ENCODE results near the gene STT3B.

The STT3B gene

GRCh38 chr3:31652296-31652695, 119.6 kb downstream of the STT3B start:
- H3K36me3 ChIP-seq (ENCODE audit: control insufficient read depth in 1 of 2, insufficient read depth in 2 of 2, low read length in 2 of 2): peaks cover 0 to 13% of the 10 kb centered on the region in 2 donors
- no peak overlapping the region for H3K27ac ChIP-seq (ENCODE audit: low read length)
- no peaks in the 10 kb centered on the region for H3K4me1 ChIP-seq (ENCODE audit: control insufficient read depth in 1 of 2, insufficient read depth in 2 of 2, low read length in 2 of 2)
- peak overlapping the region in 1 of 2 donors; percentile 7 for H3K4me3 ChIP-seq (ENCODE audit: low read depth in 1 of 2, low read length in 2 of 2)
- peaks cover 20 to 59% of the 10 kb centered on the region in 2 donors for H3K9me3 ChIP-seq (ENCODE audit: control insufficient read depth in 1 of 2, low read length in 2 of 2)
- H3K27me3 ChIP-seq (ENCODE audit: low read depth, low read length): no peaks in the 10 kb centered on the region

DNA sequence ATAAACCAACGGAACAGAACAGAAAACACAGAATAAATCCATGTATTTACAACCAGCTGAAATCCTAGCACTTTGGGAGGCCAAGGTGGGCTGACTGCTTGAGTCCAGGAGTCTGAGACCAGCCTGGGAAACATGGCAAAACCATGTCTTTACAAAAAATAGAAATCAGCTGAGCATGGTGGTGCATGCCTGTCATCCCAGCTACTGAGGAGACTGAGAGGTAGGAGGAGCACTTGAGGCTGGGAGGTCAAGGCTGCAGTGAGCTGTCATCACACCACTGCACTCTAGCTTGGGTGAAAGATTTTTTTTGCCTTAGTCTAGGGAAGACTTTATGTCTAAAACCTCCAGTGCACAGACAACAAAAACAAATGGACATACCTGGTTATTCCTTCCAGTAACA, 120.7 kb downstream of the STT3B start:
- Histone ChIP-seq H3K27ac (ENCODE audit: low read length) (no peak overlapping the region), H3K4me1 (ENCODE audit: control insufficient read depth in 1 of 2, insufficient read depth in 2 of 2, low read length in 2 of 2) (no peaks in the 10 kb centered on the region), H3K9me3 (ENCODE audit: control insufficient read depth in 1 of 2, low read length in 2 of 2) (peaks cover 20 to 64% of the 10 kb centered on the region in 2 donors), H3K36me3 (ENCODE audit: control insufficient read depth in 1 of 2, insufficient read depth in 2 of 2, low read length in 2 of 2) (peaks cover 0 to 1% of the 10 kb centered on the region in 2 donors), H3K4me3 (ENCODE audit: low read depth in 1 of 2, low read length in 2 of 2) (peak overlapping the region in 1 of 2 donors; percentile 25), H3K27me3 (ENCODE audit: low read depth, low read length) (no peaks in the 10 kb centered on the region)

- no peaks in the 10 kb centered on the region for H3K4me1 ChIP-seq (ENCODE audit: control insufficient read depth in 1 of 2, insufficient read depth in 2 of 2, low read length in 2 of 2)
- H3K36me3 ChIP-seq (ENCODE audit: control insufficient read depth in 1 of 2, insufficient read depth in 2 of 2, low read length in 2 of 2): peaks cover 0 to 5% of the 10 kb centered on the region in 2 donors
- peaks cover 14 to 59% of the 10 kb centered on the region in 2 donors for H3K9me3 ChIP-seq (ENCODE audit: control insufficient read depth in 1 of 2, low read length in 2 of 2)
- H3K4me3 ChIP-seq (ENCODE audit: low read depth in 1 of 2, low read length in 2 of 2): peak overlapping the region in 1 of 2 donors; percentile 9
- H3K27ac ChIP-seq (ENCODE audit: low read length): no peak overlapping the region
- H3K27me3 ChIP-seq (ENCODE audit: low read depth, low read length): no peaks in the 10 kb centered on the region
These were observed 122.3 kb downstream of the STT3B start for GRCh38 chr3:31654998-31655397.

DNA sequence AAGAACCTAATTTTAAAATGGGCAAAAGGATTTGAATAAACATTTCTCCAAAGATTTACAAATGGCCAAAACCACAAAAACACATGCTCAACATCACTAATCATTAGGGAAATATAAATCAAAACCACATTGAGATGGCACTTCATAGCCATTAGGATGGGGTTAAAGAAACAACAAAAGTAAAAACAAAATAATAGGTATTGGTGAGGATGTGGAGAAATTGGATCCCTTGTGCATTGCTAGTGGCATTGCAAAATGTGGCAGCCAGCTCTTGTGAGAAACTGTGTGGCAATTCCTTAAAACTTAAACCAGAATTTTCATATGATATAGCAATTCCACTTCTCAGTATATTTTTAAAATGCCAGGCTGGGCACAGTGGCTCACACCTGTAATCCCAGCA, 126.5 kb downstream of the STT3B start:
- Histone ChIP-seq H3K4me1 (ENCODE audit: control insufficient read depth in 1 of 2, insufficient read depth in 2 of 2, low read length in 2 of 2) (no peaks in the 10 kb centered on the region), H3K9me3 (ENCODE audit: control insufficient read depth in 1 of 2, low read length in 2 of 2) (peaks cover 14 to 31% of the 10 kb centered on the region in 2 donors), H3K27me3 (ENCODE audit: low read depth, low read length) (no peaks in the 10 kb centered on the region), H3K36me3 (ENCODE audit: control insufficient read depth in 1 of 2, insufficient read depth in 2 of 2, low read length in 2 of 2) (peaks cover 0 to 8% of the 10 kb centered on the region in 2 donors), H3K27ac (ENCODE audit: low read length) (no peak overlapping the region), H3K4me3 (ENCODE audit: low read depth in 1 of 2, low read length in 2 of 2) (no peak overlapping the region)

- Histone ChIP-seq H3K9me3 (ENCODE audit: control insufficient read depth in 1 of 2, low read length in 2 of 2) (peaks cover 0 to 11% of the 10 kb centered on the region in 2 donors), H3K27ac (ENCODE audit: low read length) (no peak overlapping the region), H3K27me3 (ENCODE audit: low read depth, low read length) (no peaks in the 10 kb centered on the region)
These were observed 128.6 kb downstream of the STT3B start for GRCh38 chr3:31661286-31661685.

DNA sequence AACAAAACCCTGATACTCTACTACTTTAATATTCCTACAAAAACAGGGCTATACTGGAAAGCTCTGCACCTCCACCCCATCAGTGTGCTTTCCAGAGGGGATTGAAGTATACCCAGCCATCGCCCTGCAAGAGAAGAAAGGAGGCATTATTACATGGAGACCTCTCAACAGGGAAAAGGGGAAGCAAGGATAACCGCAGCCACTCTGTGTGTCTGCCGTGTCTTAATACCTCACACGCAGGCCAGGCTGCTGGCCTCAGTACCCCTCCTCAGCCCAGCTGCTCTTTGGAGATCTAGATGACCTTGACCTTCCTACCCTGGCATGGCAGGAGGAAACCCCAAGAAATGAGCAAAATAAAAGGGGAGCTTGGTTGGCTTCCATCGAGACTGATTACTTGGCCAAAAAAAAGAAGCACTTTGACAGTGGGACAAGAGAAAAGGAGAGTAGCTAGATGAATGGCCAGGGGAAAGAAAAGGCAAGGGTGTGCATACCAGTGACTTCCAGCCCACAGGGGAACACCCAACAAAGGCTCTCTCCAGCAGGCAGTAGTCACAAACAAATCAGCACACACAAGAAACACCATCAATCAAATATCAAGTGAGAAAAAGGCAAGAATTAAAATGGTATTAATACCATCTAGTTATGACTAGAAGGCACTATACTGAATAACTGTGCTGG, 129.4 kb downstream of the STT3B start:
- H3K9me3 ChIP-seq (ENCODE audit: control insufficient read depth in 1 of 2, low read length in 2 of 2): peaks cover 0 to 7% of the 10 kb centered on the region in 2 donors
- H3K36me3 ChIP-seq (ENCODE audit: control insufficient read depth in 1 of 2, insufficient read depth in 2 of 2, low read length in 2 of 2): peaks cover 0 to 8% of the 10 kb centered on the region in 2 donors
- H3K4me3 ChIP-seq (ENCODE audit: low read depth in 1 of 2, low read length in 2 of 2): no peak overlapping the region
- no peaks in the 10 kb centered on the region for H3K27me3 ChIP-seq (ENCODE audit: low read depth, low read length)
- no peaks in the 10 kb centered on the region for H3K4me1 ChIP-seq (ENCODE audit: control insufficient read depth in 1 of 2, insufficient read depth in 2 of 2, low read length in 2 of 2)
- no peak overlapping the region for H3K27ac ChIP-seq (ENCODE audit: low read length)

More at GRCh38 chr3:31661286-31661685, 128.6 kb downstream of the STT3B start:
- H3K4me3 ChIP-seq (ENCODE audit: low read depth in 1 of 2, low read length in 2 of 2): no peak overlapping the region
- no peaks in the 10 kb centered on the region for H3K4me1 ChIP-seq (ENCODE audit: control insufficient read depth in 1 of 2, insufficient read depth in 2 of 2, low read length in 2 of 2)
- peaks cover 0 to 8% of the 10 kb centered on the region in 2 donors for H3K36me3 ChIP-seq (ENCODE audit: control insufficient read depth in 1 of 2, insufficient read depth in 2 of 2, low read length in 2 of 2)

DNA sequence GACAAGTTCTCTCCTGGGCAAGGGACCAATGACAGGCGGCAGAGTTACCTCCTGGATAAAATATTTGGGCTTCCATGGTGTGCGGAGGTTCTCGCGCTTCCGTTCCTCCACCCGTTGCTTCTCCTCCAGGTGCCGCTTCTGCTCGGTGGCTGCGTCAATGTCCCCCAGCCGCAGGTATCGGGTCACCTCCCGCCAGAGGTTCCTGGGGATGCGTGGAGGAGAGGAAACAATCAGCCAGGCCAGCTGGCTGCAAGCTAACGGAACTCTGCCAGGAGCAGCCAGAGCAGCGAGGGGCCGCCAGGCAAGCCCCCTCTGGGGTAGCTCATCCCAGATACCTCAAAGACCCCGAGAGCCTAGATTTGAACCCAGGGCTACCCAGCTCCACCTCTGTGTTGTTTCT, 131.3 kb downstream of the STT3B start:
- Histone ChIP-seq H3K27me3 (ENCODE audit: low read depth, low read length) (no peaks in the 10 kb centered on the region), H3K36me3 (ENCODE audit: control insufficient read depth in 1 of 2, insufficient read depth in 2 of 2, low read length in 2 of 2) (peaks cover 0 to 8% of the 10 kb centered on the region in 2 donors), H3K9me3 (ENCODE audit: control insufficient read depth in 1 of 2, low read length in 2 of 2) (no peaks in the 10 kb centered on the region), H3K4me3 (ENCODE audit: low read depth in 1 of 2, low read length in 2 of 2) (no peak overlapping the region), H3K4me1 (ENCODE audit: control insufficient read depth in 1 of 2, insufficient read depth in 2 of 2, low read length in 2 of 2) (no peaks in the 10 kb centered on the region), H3K27ac (ENCODE audit: low read length) (no peak overlapping the region)

DNA sequence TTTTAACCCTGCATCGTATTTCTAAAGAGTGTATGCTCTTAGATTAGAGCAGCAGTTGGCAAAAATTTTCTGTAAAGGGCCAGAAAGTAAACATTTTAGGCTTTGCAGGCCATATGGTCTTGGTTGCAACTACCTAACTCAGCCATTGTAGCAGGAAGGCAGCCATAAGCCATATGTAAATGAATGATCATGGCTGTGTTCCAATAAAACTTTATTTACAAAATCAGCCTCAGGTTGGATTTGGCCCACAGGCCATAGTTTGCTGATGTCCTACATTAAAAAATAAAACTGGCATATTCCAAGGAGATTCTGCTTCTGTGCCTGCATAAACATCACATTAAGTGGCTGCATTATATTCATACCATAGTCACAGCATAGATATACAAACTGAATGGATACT, 134.9 kb downstream of the STT3B start:
- H3K36me3 ChIP-seq (ENCODE audit: control insufficient read depth in 1 of 2, insufficient read depth in 2 of 2, low read length in 2 of 2): peaks cover 0 to 4% of the 10 kb centered on the region in 2 donors
- no peaks in the 10 kb centered on the region for H3K4me1 ChIP-seq (ENCODE audit: control insufficient read depth in 1 of 2, insufficient read depth in 2 of 2, low read length in 2 of 2)
- no peak overlapping the region for H3K27ac ChIP-seq (ENCODE audit: low read length)
- no peaks in the 10 kb centered on the region for H3K27me3 ChIP-seq (ENCODE audit: low read depth, low read length)
- H3K9me3 ChIP-seq (ENCODE audit: control insufficient read depth in 1 of 2, low read length in 2 of 2): no peaks in the 10 kb centered on the region
- no peak overlapping the region for H3K4me3 ChIP-seq (ENCODE audit: low read depth in 1 of 2, low read length in 2 of 2)

GRCh38 chr3:31668242-31668641, 135.5 kb downstream of the STT3B start:
- no peaks in the 10 kb centered on the region for H3K9me3 ChIP-seq (ENCODE audit: control insufficient read depth in 1 of 2, low read length in 2 of 2)
- no peaks in the 10 kb centered on the region for H3K4me1 ChIP-seq (ENCODE audit: control insufficient read depth in 1 of 2, insufficient read depth in 2 of 2, low read length in 2 of 2)
- no peaks in the 10 kb centered on the region for H3K27me3 ChIP-seq (ENCODE audit: low read depth, low read length)
- peaks cover 0 to 4% of the 10 kb centered on the region in 2 donors for H3K36me3 ChIP-seq (ENCODE audit: control insufficient read depth in 1 of 2, insufficient read depth in 2 of 2, low read length in 2 of 2)
- H3K4me3 ChIP-seq (ENCODE audit: low read depth in 1 of 2, low read length in 2 of 2): no peak overlapping the region
- no peak overlapping the region for H3K27ac ChIP-seq (ENCODE audit: low read length)

GRCh38 chr3:31670136-31670535, 137.4 kb downstream of the STT3B start:
- Histone ChIP-seq H3K36me3 (ENCODE audit: control insufficient read depth in 1 of 2, insufficient read depth in 2 of 2, low read length in 2 of 2) (no peaks in the 10 kb centered on the region), H3K9me3 (ENCODE audit: control insufficient read depth in 1 of 2, low read length in 2 of 2) (no peaks in the 10 kb centered on the region), H3K4me1 (ENCODE audit: control insufficient read depth in 1 of 2, insufficient read depth in 2 of 2, low read length in 2 of 2) (no peaks in the 10 kb centered on the region), H3K27ac (ENCODE audit: low read length) (no peak overlapping the region), H3K4me3 (ENCODE audit: low read depth in 1 of 2, low read length in 2 of 2) (no peak overlapping the region), H3K27me3 (ENCODE audit: low read depth, low read length) (no peaks in the 10 kb centered on the region)

DNA sequence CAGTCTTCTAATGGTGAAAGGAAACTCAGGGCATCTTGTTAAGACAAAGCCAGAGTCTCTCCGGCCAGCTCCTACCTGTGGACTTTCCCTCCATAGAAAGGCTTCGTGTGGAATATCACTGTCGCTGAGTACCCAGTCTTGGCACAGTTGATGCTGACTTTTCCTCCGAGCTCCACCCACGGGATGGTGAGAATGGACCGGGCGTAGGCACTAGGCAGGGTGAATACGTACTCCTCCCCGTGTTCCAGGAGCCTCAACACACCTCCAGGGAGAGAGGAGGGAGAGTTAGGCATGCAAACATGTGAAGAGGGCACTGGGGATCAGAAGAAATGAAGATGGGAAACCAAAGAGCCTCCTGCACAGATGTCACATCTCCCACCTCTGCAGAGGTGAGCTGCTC, 138.0 kb downstream of the STT3B start:
- H3K27ac ChIP-seq (ENCODE audit: low read length): no peak overlapping the region
- H3K4me3 ChIP-seq (ENCODE audit: low read depth in 1 of 2, low read length in 2 of 2): no peak overlapping the region
- H3K4me1 ChIP-seq (ENCODE audit: control insufficient read depth in 1 of 2, insufficient read depth in 2 of 2, low read length in 2 of 2): no peaks in the 10 kb centered on the region
- H3K36me3 ChIP-seq (ENCODE audit: control insufficient read depth in 1 of 2, insufficient read depth in 2 of 2, low read length in 2 of 2): no peaks in the 10 kb centered on the region
- no peaks in the 10 kb centered on the region for H3K27me3 ChIP-seq (ENCODE audit: low read depth, low read length)
- H3K9me3 ChIP-seq (ENCODE audit: control insufficient read depth in 1 of 2, low read length in 2 of 2): no peaks in the 10 kb centered on the region

- H3K27me3 ChIP-seq (ENCODE audit: low read depth, low read length): no peaks in the 10 kb centered on the region
- H3K4me3 ChIP-seq (ENCODE audit: low read depth in 1 of 2, low read length in 2 of 2): no peak overlapping the region
- no peaks in the 10 kb centered on the region for H3K4me1 ChIP-seq (ENCODE audit: control insufficient read depth in 1 of 2, insufficient read depth in 2 of 2, low read length in 2 of 2)
- H3K27ac ChIP-seq (ENCODE audit: low read length): no peak overlapping the region
- no peaks in the 10 kb centered on the region for H3K9me3 ChIP-seq (ENCODE audit: control insufficient read depth in 1 of 2, low read length in 2 of 2)
- H3K36me3 ChIP-seq (ENCODE audit: control insufficient read depth in 1 of 2, insufficient read depth in 2 of 2, low read length in 2 of 2): no peaks in the 10 kb centered on the region
These were observed 138.7 kb downstream of the STT3B start for GRCh38 chr3:31671451-31671850.

All from muscle layer of duodenum (tissue), 2 donors.